SK-N-SH treated with all-trans-retinoic acid at 6 μM for 48 hours (cell line): ENCODE data around the gene SULT2A1.
"Not testable (repeated sequence)": the region's sequence is repeated elsewhere in the genome, so short reads cannot be mapped to it uniquely, and the experiment has no call there.

ENCODE experiments used
- ATAC-seq: fragments of 200-7000 bp; cut with Tn5 transposase; 3 replicates; pipeline ENCODE4 v1.9.1; 2020; ENCODE audit warnings: mild to moderate bottlenecking, moderate library complexity
- ARNTL ChIP-seq: fragments of 450-650 bp; formaldehyde crosslinking; IDR thresholded peaks from 2 replicates; pipeline ENCODE4 v1.5.0; 2020; ENCODE audit warnings: low read depth, mild to moderate bottlenecking, moderate library complexity, borderline replicate concordance
- CREB5 ChIP-seq: fragments of 250-450 bp; sonication (Bioruptor Pico); IDR thresholded peaks from 2 replicates; pipeline ENCODE4 v1.5.1; 2020; ENCODE audit warnings: low read depth, mild to moderate bottlenecking, moderate library complexity
- CSRNP3 ChIP-seq: fragments of 250-450 bp; sonication (Bioruptor Pico); IDR thresholded peaks from 2 replicates; pipeline ENCODE4 v1.5.1; 2021; ENCODE audit warnings: mild to moderate bottlenecking, moderate library complexity
- ESRRG ChIP-seq: fragments of 250-450 bp; sonication (Bioruptor Pico); IDR thresholded peaks from 2 replicates; pipeline ENCODE4 v1.6.1; 2021; ENCODE audit warnings: mild to moderate bottlenecking
- ISL1 ChIP-seq: fragments of 250-450 bp; sonication (Bioruptor Pico); IDR thresholded peaks from 2 replicates; pipeline ENCODE4 v2.1.2; 2022; ENCODE audit warnings: mild to moderate bottlenecking, moderate library complexity
- OSR1 ChIP-seq: fragments of 250-450 bp; sonication (Bioruptor Pico); IDR thresholded peaks from 2 replicates; pipeline ENCODE4 v1.8.0; 2022; ENCODE audit warnings: moderate library complexity, mild to moderate bottlenecking, inconsistent platforms
- PATZ1 ChIP-seq: fragments of 250-450 bp; sonication (Bioruptor Pico); IDR thresholded peaks from 2 replicates; pipeline ENCODE4 v1.8.0; 2020; ENCODE audit warnings: mild to moderate bottlenecking, moderate library complexity, borderline replicate concordance
- POU6F1 ChIP-seq: fragments of 250-450 bp; sonication (Bioruptor Pico); IDR thresholded peaks from 2 replicates; pipeline ENCODE4 v1.8.0; 2021; ENCODE audit warnings: low read depth, mild to moderate bottlenecking, moderate library complexity, borderline replicate concordance
- RARB ChIP-seq: fragments of 250-450 bp; sonication (Bioruptor Pico); IDR thresholded peaks from 2 replicates; pipeline ENCODE4 v1.8.0; 2021; ENCODE audit warnings: mild to moderate bottlenecking, moderate library complexity
- SNAI2 ChIP-seq: fragments of 250-450 bp; sonication (Bioruptor Pico); IDR thresholded peaks from 2 replicates; pipeline ENCODE4 v1.5.0; 2020; ENCODE audit warnings: mild to moderate bottlenecking, moderate library complexity
- TCF4 ChIP-seq: fragments of 250-450 bp; sonication (Bioruptor Pico); IDR thresholded peaks from 2 replicates; pipeline ENCODE4 v1.8.0; 2021; ENCODE audit warnings: mild to moderate bottlenecking, moderate library complexity, borderline replicate concordance
- TOX ChIP-seq: fragments of 250-450 bp; sonication (Bioruptor Pico); IDR thresholded peaks from 2 replicates; pipeline ENCODE4 v1.8.0; 2021; ENCODE audit warnings: mild to moderate bottlenecking, moderate library complexity, borderline replicate concordance
- TSHZ2 ChIP-seq: fragments of 250-450 bp; sonication (Bioruptor Pico); IDR thresholded peaks from 2 replicates; pipeline ENCODE4 v1.5.0; 2020; ENCODE audit warnings: mild to moderate bottlenecking, moderate library complexity
- ZC3H10 ChIP-seq: fragments of 250-450 bp; sonication (Bioruptor Pico); IDR thresholded peaks from 2 replicates; pipeline ENCODE4 v1.5.1; 2021; ENCODE audit warnings: mild to moderate bottlenecking, moderate library complexity
- ZFP3 ChIP-seq: fragments of 250-450 bp; sonication (Bioruptor Pico); IDR thresholded peaks from 2 replicates; pipeline ENCODE4 v1.5.0; 2020; ENCODE audit warnings: mild to moderate bottlenecking, moderate library complexity
- ZNF8 ChIP-seq: fragments of 450-650 bp; formaldehyde crosslinking; IDR thresholded peaks from 2 replicates; pipeline ENCODE4 v1.5.0; 2020; ENCODE audit warnings: mild to moderate bottlenecking, moderate library complexity

Gene SULT2A1

GRCh38 chr19:47882890-47883289 is 3.2 kb downstream of the SULT2A1 start:
- no peak for ATAC-seq
- TF ChIP-seq RARB (no peak), TCF4 (CRISPR knock-in tag) (no peak), ARNTL (CRISPR knock-in tag) (no peak)

GRCh38 chr19:47881757-47882156 is 4.4 kb downstream of the SULT2A1 start:
- TF ChIP-seq OSR1 (CRISPR knock-in tag) (no peak), POU6F1 (no peak), ESRRG (CRISPR knock-in tag) (no peak)
- ATAC-seq: no peak

GRCh38 chr19:47879385-47879784 is 6.7 kb downstream of the SULT2A1 start:
- ATAC-seq: not testable (repeated sequence)

GRCh38 chr19:47878906-47879305 is 7.2 kb downstream of the SULT2A1 start:
- TF ChIP-seq TSHZ2: no peak
- TF ChIP-seq PATZ1 (CRISPR knock-in tag): no peak
- TF ChIP-seq ZFP3: no peak
- TF ChIP-seq ISL1: no peak
- no peak for TF ChIP-seq SNAI2
- no peak for ATAC-seq

- no peak for TF ChIP-seq POU6F1
- TF ChIP-seq ZC3H10 (CRISPR knock-in tag): no peak
- TF ChIP-seq CREB5 (CRISPR knock-in tag): no peak
- no peak for TF ChIP-seq ZNF8 (CRISPR knock-in tag)
- TF ChIP-seq SNAI2: no peak
- TF ChIP-seq TCF4 (CRISPR knock-in tag): no peak
- no peak for TF ChIP-seq ZFP3
- no peak for TF ChIP-seq ISL1
- no peak for TF ChIP-seq TOX (CRISPR knock-in tag)
- no peak for TF ChIP-seq ARNTL (CRISPR knock-in tag)
- TF ChIP-seq CSRNP3 (CRISPR knock-in tag): no peak
- TF ChIP-seq TSHZ2: no peak
- no peak for ATAC-seq
These were observed 20.9 kb downstream of the SULT2A1 start for GRCh38 chr19:47865166-47865565.
